ENCODE measurements around the gene MIA.
"Not testable (repeated sequence)": the region's sequence is repeated elsewhere in the genome, so short reads cannot be mapped to it uniquely, and the experiment has no call there.

Gene MIA

GRCh38 chr19:40813182-40813581 is 37.9 kb downstream of the MIA start:
- TF ChIP-seq CTCF (IDR thresholded peaks at IDR 0.05), result no peak
- Histone ChIP-seq H3K36me3 (peaks cover 6 to 14% (median 10%) of the 10 kb centered on the region in 3 donors), H3K9me3 (no peaks in the 10 kb centered on the region), H3K4me3 (no peak overlapping the region), H3K27me3 (no peaks in the 10 kb centered on the region), H3K27ac (peak overlapping the region in 1 of 2 donors; percentile 39), H3K4me1 (peaks cover 0 to 48% (median 33%) of the 10 kb centered on the region in 4 donors)
- intact Hi-C loops (cut with DNase I; ENCODE audit: low total_unique reads), result no loop called here
- no peak for DNase-seq

GRCh38 chr19:40815223-40815622 is 39.9 kb downstream of the MIA start:
- Histone ChIP-seq H3K9me3 (no peaks in the 10 kb centered on the region), H3K27ac (no peak overlapping the region), H3K36me3 (no peaks in the 10 kb centered on the region), H3K4me3 (no peak overlapping the region), H3K27me3 (no peaks in the 10 kb centered on the region), H3K4me1 (peaks cover 0 to 43% (median 26%) of the 10 kb centered on the region in 4 donors)
- DNase-seq, result peak in 1 of 2 donors; percentile 40
- no peak for TF ChIP-seq CTCF (IDR thresholded peaks at IDR 0.05)
- intact Hi-C loops (cut with DNase I; ENCODE audit: low total_unique reads), result loop anchor here (2.0 kb wide), 1 partner anchor 152 kb away; no protein-coding TSS in a partner anchor

- H3K27me3 ChIP-seq; H3K9me3 ChIP-seq; H3K36me3 ChIP-seq; intact Hi-C loops (cut with DNase I; ENCODE audit: low total_unique reads): not testable (repeated sequence)
- Histone ChIP-seq H3K4me1 (peaks cover 0 to 20% (median 8%) of the 10 kb centered on the region in 4 donors), H3K27ac (peak overlapping the region in 1 of 2 donors; percentile 22), H3K4me3 (peak overlapping the region; percentile 25 to 37)
- peak in 1 of 2 experiments; percentile 23 for TF ChIP-seq CTCF (IDR thresholded peaks at IDR 0.05)
- DNase-seq, result peak; percentile 69 to 87
Observed at GRCh38 chr19:40818480-40819399, 43.4 kb downstream of the MIA start.

- peak in 1 of 2 donors; percentile 68 for DNase-seq
- peak; percentile 69 to 77 for TF ChIP-seq CTCF (IDR thresholded peaks at IDR 0.05)
- H3K36me3 ChIP-seq; intact Hi-C loops (cut with DNase I; ENCODE audit: low total_unique reads); H3K27me3 ChIP-seq; H3K9me3 ChIP-seq; H3K4me3 ChIP-seq: not testable (repeated sequence)
- peak overlapping the region in 1 of 2 donors; percentile 22 for H3K27ac ChIP-seq
- peaks cover 0 to 19% (median 8%) of the 10 kb centered on the region in 4 donors for H3K4me1 ChIP-seq
Observed at GRCh38 chr19:40819479-40820234, 44.3 kb downstream of the MIA start.

- H3K9me3 ChIP-seq, result no peaks in the 10 kb centered on the region
- H3K27me3 ChIP-seq, result no peaks in the 10 kb centered on the region
- H3K36me3 ChIP-seq, result peaks cover 4 to 8% (median 6%) of the 10 kb centered on the region in 3 donors
- H3K27ac ChIP-seq, result no peak overlapping the region
- TF ChIP-seq CTCF (IDR thresholded peaks at IDR 0.05), result no peak
- peak in 1 of 2 donors; percentile 63 for DNase-seq
- H3K4me3 ChIP-seq, result no peak overlapping the region
- peaks cover 0 to 19% (median 8%) of the 10 kb centered on the region in 4 donors for H3K4me1 ChIP-seq
- intact Hi-C loops (cut with DNase I; ENCODE audit: low total_unique reads), result no loop called here
Observed at GRCh38 chr19:40822161-40822560, 46.8 kb downstream of the MIA start.

GRCh38 chr19:40822704-40823553 is 47.6 kb downstream of the MIA start:
- intact Hi-C loops (cut with DNase I; ENCODE audit: low total_unique reads); H3K27me3 ChIP-seq; H3K4me3 ChIP-seq; H3K9me3 ChIP-seq; H3K27ac ChIP-seq: not testable (repeated sequence)
- Histone ChIP-seq H3K4me1 (peaks cover 0 to 19% (median 8%) of the 10 kb centered on the region in 4 donors), H3K36me3 (peaks cover 11 to 15% (median 13%) of the 10 kb centered on the region in 3 donors)
- peak in 1 of 2 donors; percentile 61 for DNase-seq

- H3K9me3 ChIP-seq; H3K4me1 ChIP-seq; H3K4me3 ChIP-seq; H3K27me3 ChIP-seq; H3K27ac ChIP-seq; intact Hi-C loops (cut with DNase I; ENCODE audit: low total_unique reads): not testable (repeated sequence)
- peak in 1 of 2 donors; percentile 59 for DNase-seq
- peaks cover 11 to 27% (median 23%) of the 10 kb centered on the region in 3 donors for H3K36me3 ChIP-seq
Observed at GRCh38 chr19:40824916-40825315, 49.6 kb downstream of the MIA start.
